K562 (cell line): ENCODE data around the gene SLC5A6.
"Not testable (repeated sequence)": the region's sequence is repeated elsewhere in the genome, so short reads cannot be mapped to it uniquely, and the experiment has no call there.

Experiments
- CGGBP1 ChIP-seq: fragments of 250-450 bp; sonication (Bioruptor Pico); IDR thresholded peaks from 2 replicates; pipeline ENCODE4 v1.9.0; 2021; ENCODE audit warnings: mild to moderate bottlenecking
- CREB3L1 ChIP-seq: fragments of 450-650 bp; IDR thresholded peaks from 2 replicates; pipeline ENCODE4 v1.6.1; 2014; ENCODE audit warnings: low read depth, mild to moderate bottlenecking, moderate library complexity, borderline replicate concordance
- CTCF ChIP-seq, 3 experiments: IDR thresholded peaks in 2 of 3; conservative IDR thresholded peaks in 1 of 3; 2 replicates each; pipeline ENCODE4 v1.5.1; 2011 to 2012; ENCODE audit warnings: low read length in 3 of 3, mild to moderate bottlenecking in 3 of 3, control low read depth in 2 of 3, improper control_type of control experiment in 1 of 3, inconsistent platforms in 1 of 3, low read depth in 1 of 3, mixed read lengths in 1 of 3, moderate library complexity in 1 of 3; ENCODE audit not compliant: insufficient read depth in 2 of 3
- E2F5 ChIP-seq: sonication (generic); formaldehyde crosslinking; IDR thresholded peaks from 2 replicates; pipeline ENCODE4 v1.8.0; 2022; ENCODE audit warnings: mild to moderate bottlenecking, missing genetic modification reagents
- HMG20B ChIP-seq: fragments of 250-450 bp; sonication (Bioruptor Pico); IDR thresholded peaks from 2 replicates; pipeline ENCODE4 v1.5.0; 2021; ENCODE audit warnings: mild to moderate bottlenecking
- KDM4B ChIP-seq, 2 experiments: fragments of 450-650 bp in 1 of 2; sonication (generic) in 1 of 2; IDR thresholded peaks; 2 replicates each; pipeline ENCODE4 v1.6.1; 2016 to 2017; ENCODE audit warnings: borderline replicate concordance in 2 of 2, antibody characterized with exemption in 1 of 2, low read depth in 1 of 2, mild to moderate bottlenecking in 1 of 2
- MAX ChIP-seq: sonication (generic); formaldehyde crosslinking; IDR thresholded peaks from 2 replicates; pipeline ENCODE4 v1.9.0; 2022; ENCODE audit warnings: mild to moderate bottlenecking, missing genetic modification reagents
- NFIC ChIP-seq: fragments of 450-650 bp; IDR thresholded peaks from 2 replicates; pipeline ENCODE4 v1.6.1; 2017; ENCODE audit warnings: mild to moderate bottlenecking, inconsistent platforms
- POLR2A ChIP-seq: fragments of 450-650 bp; conservative IDR thresholded peaks from 2 replicates; pipeline ENCODE4 v1.6.1; 2016
- TBL1XR1 ChIP-seq, 2 experiments: IDR thresholded peaks; 2 replicates each; pipeline ENCODE4 v1.6.1; 2012; ENCODE audit warnings: improper control_type of control experiment in 2 of 2, low read length in 2 of 2, mild to moderate bottlenecking in 1 of 2
- ZNF766 ChIP-seq: fragments of 200-800 bp; sonication (Bioruptor generic); conservative IDR thresholded peaks from 2 replicates; pipeline ENCODE4 v1.6.1; 2016; ENCODE audit warnings: missing genetic modification characterization, missing compliant biosample characterization

GRCh38 chr2:27195799-27196198 lies 16.3 kb downstream of the SLC5A6 start:
- not testable (repeated sequence) for TF ChIP-seq HMG20B (CRISPR knock-in tag); CREB3L1; E2F5 (CRISPR knock-in tag); TBL1XR1 (IDR thresholded peaks at IDR 0.05; ENCODE audit: low read length in 2 of 2); CGGBP1 (CRISPR knock-in tag); MAX (CRISPR knock-in tag); CTCF (IDR thresholded peaks at IDR 0.05 in 2 of 3, conservative IDR thresholded peaks at IDR 0.05 in 1 of 3; ENCODE audit: insufficient read depth in 2 of 3, low read depth in 1 of 3, low read length in 3 of 3); NFIC; KDM4B (IDR thresholded peaks at IDR 0.05; ENCODE audit: borderline replicate concordance in 2 of 2, low read depth in 1 of 2); ZNF766 (CRISPR knock-in tag); POLR2A
